Brain microvascular endothelial cell (primary cell): ENCODE data around the gene ZC3H4.

Source experiments
- DNase-seq: peaks from one replicate; pipeline ENCODE4 v3.0.0-alpha.2; 2020
- H3K27ac ChIP-seq: fragments of 250-450 bp; sonication (Bioruptor Pico); 2 replicates; pipeline ENCODE4 v1.5.1; 2020; ENCODE audit warnings: mild to moderate bottlenecking, moderate library complexity
- H3K27me3 ChIP-seq: fragments of 250-450 bp; sonication (Bioruptor Pico); replicated peaks from 2 replicates; pipeline ENCODE4 v1.5.1; 2020; ENCODE audit warnings: mild to moderate bottlenecking
- H3K36me3 ChIP-seq: fragments of 250-450 bp; sonication (Bioruptor Pico); replicated peaks from 2 replicates; pipeline ENCODE4 v1.5.1; 2020; ENCODE audit warnings: mild to moderate bottlenecking
- H3K4me3 ChIP-seq: 2 replicates; pipeline ENCODE4 v1.5.1; 2011; ENCODE audit warnings: low read depth, mild to moderate bottlenecking, control low read depth, low read length, moderate library complexity
- in situ Hi-C: cut with HindIII; loops from 2 replicates; pipeline ENCODE4 v1.10.0; 2017; ENCODE audit warnings: low sequenced_read_pairs, low pct_ligation_motif_present
- TF ChIP-seq, protein P1 (sequence below): IDR thresholded peaks from 2 replicates; pipeline ENCODE4 v1.5.1; 2011; ENCODE audit warnings: low read depth, mild to moderate bottlenecking, moderate library complexity, low read length, control low read depth, inconsistent platforms; ENCODE audit errors: missing control alignments

ZC3H4 gene

GRCh38 chr19:47146920-47147319, 33.3 kb upstream of the ZC3H4 start:
- no peak for DNase-seq
- Histone ChIP-seq H3K36me3 (peaks cover 51% of the 10 kb centered on the region), H3K27me3 (no peaks in the 10 kb centered on the region), H3K4me3 (no peak overlapping the region), H3K27ac (no peak overlapping the region)
- TF ChIP-seq, protein P1, sequence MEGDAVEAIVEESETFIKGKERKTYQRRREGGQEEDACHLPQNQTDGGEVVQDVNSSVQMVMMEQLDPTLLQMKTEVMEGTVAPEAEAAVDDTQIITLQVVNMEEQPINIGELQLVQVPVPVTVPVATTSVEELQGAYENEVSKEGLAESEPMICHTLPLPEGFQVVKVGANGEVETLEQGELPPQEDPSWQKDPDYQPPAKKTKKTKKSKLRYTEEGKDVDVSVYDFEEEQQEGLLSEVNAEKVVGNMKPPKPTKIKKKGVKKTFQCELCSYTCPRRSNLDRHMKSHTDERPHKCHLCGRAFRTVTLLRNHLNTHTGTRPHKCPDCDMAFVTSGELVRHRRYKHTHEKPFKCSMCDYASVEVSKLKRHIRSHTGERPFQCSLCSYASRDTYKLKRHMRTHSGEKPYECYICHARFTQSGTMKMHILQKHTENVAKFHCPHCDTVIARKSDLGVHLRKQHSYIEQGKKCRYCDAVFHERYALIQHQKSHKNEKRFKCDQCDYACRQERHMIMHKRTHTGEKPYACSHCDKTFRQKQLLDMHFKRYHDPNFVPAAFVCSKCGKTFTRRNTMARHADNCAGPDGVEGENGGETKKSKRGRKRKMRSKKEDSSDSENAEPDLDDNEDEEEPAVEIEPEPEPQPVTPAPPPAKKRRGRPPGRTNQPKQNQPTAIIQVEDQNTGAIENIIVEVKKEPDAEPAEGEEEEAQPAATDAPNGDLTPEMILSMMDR: no peak
- in situ Hi-C loops: no loop called here

- Histone ChIP-seq H3K27me3 (no peaks in the 10 kb centered on the region), H3K4me3 (no peak overlapping the region), H3K27ac (no peak overlapping the region), H3K36me3 (peaks cover 40% of the 10 kb centered on the region)
- TF ChIP-seq, protein P1: no peak
- in situ Hi-C loops: no loop called here
- DNase-seq: no peak
These were observed 32.3 kb upstream of the ZC3H4 start for GRCh38 chr19:47145639-47146486.

DNA sequence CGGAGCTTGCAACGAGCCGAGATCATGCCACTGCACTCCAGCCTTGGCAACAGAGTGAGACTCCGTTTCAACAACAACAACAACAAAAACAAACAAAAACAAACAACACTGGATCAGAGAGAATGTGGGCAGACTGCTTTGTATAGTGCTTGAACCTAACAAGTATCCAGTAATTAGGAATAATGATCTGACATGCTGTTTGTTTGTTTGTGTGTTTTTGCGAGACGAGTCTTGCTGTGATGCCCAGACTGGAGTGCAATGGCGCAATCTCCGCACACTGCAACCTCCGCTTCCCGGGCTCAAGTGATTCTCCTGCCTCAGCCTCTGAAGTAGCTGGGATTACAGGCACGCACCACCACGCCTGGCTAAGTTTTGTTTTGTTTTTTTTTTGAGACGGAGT, 31.1 kb upstream of the ZC3H4 start:
- peaks cover 32% of the 10 kb centered on the region for H3K36me3 ChIP-seq
- no peak overlapping the region for H3K4me3 ChIP-seq
- in situ Hi-C loops: no loop called here
- no peak overlapping the region for H3K27ac ChIP-seq
- no peak for DNase-seq
- no peaks in the 10 kb centered on the region for H3K27me3 ChIP-seq
- TF ChIP-seq, protein P1: no peak

- no peak for DNase-seq
- H3K27me3 ChIP-seq: no peaks in the 10 kb centered on the region
- in situ Hi-C loops: no loop called here
- H3K4me3 ChIP-seq: no peak overlapping the region
- no peak overlapping the region for H3K27ac ChIP-seq
- H3K36me3 ChIP-seq: peaks cover 29% of the 10 kb centered on the region
- TF ChIP-seq, protein P1: no peak
These were observed 29.9 kb upstream of the ZC3H4 start for GRCh38 chr19:47143322-47144073.

- Histone ChIP-seq H3K27ac (no peak overlapping the region), H3K27me3 (no peaks in the 10 kb centered on the region), H3K4me3 (no peak overlapping the region), H3K36me3 (peaks cover 26% of the 10 kb centered on the region)
- no peak for DNase-seq
- TF ChIP-seq, protein P1: no peak
- in situ Hi-C loops: no loop called here
These were observed 29.2 kb upstream of the ZC3H4 start for GRCh38 chr19:47142779-47143178.
